HG02588 (cell line): ENCODE results near the gene FBXO7.
A peak's percentile ranks its signal among the peaks of the same experiment; 100 is the strongest.
"Not testable (repeated sequence)": the region's sequence is repeated elsewhere in the genome, so short reads cannot be mapped to it uniquely, and the experiment has no call there.

Source experiments
- ATAC-seq: cut with Tn5 transposase; IDR thresholded peaks from one replicate; pipeline ENCODE4 v1.9.1; 2021; ENCODE audit warnings: mild to moderate bottlenecking, moderate library complexity; ENCODE audit not compliant: unreplicated experiment

FBXO7 gene

DNA sequence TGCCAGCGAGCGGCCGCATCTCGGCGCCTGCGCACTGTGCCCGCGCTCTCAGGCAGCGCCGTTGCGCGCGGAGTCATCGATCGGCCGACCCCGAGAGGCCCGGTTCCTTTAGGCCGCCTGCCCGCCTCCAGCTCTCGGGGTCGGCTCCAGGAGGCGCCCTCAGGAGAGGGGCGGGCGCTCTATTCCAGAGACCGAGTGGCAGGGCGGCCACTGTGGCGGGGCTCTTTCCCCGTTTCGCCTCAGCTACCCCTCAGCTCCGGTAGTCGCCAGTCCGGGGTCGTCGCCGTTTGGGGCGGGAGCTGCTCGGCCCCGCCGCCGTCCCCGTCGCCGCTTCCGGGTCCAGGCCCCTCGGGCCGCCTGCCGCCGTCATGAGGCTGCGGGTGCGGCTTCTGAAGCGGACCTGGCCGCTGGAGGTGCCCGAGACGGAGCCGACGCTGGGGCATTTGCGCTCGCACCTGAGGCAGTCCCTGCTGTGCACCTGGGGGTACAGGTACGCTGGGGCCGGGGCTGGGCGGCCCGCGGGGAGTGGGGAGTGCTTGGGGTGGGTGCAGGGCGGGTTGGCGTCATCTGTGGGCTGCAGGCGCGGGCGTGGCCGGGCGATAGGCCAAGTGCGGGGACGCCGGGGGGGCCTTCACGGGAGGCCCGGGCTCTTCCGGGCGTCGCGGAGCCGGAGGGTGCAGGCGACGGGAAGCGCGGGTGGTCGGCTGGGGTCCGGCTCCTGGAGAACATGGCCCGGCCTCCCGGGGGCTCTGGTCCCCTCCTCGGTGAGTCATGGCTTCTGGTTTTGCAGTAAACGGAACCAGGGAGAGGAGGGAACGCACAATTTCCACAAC is at the start of gene FBXO7:
Gene FBXO7 (plus strand): TSS at position 177 of the 833 bp plus-strand sequence. CDS start 192 bp downstream, at position 369.
- ATAC-seq: peak; percentile 73

DNA sequence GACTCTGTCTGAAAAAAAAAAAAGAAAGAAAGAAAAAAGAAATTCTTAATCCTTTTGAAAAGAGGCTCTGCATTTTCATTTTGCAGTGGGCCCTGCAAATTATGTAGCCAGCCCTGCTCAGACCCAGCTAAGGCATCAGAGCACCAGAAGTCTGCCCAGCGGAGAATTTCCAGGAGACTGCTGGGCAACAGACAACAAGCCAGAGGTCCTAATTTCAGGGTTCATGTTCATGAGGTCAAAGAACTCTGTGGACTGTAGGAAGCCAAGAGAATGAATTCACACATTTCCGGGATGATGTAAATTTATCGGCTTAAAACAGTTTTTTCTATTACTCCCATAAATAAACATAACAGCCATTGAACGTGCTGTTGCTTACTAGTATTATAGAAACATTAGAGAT is 47.7 kb upstream of the FBXO7 start:
- ATAC-seq: no peak

DNA sequence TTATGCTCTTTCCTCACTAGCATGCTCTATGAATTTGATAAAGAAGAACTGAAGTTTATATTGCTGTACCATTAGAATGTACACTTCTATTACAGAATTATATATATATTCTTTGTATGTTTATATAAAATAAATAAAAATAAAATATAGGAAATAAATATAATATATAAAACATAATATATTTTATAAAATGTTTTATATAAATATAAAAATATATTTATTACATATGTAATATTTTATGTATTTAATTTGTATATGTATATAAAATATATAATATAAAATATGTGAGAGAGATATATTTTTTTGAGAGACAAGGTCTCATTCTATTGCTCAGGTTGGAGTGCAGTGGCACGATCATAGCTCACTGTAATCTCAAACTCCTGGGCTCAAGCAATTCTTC is 44.3 kb upstream of the FBXO7 start:
- ATAC-seq: no peak

- ATAC-seq: no peak
These were observed 30.5 kb upstream of the FBXO7 start for GRCh38 chr22:32444068-32444467.

DNA sequence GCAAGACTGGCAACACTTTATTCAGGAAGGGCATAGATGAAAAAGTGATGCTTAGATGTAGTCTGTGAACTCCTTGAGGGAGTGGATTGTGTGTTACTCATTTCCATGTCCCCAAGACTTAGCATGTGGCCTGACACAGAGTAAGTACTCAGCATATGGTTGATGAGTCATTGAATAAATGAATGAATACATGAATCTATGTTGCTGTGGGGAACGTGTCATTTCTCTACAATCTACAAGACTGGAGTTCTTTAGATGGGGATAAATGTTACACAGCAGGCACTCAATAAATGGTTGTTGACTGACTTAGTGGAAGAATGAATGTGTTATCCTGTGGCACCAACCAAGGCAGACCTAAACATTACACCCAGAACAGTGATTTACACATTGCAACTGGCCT is 28.3 kb upstream of the FBXO7 start:
- no peak for ATAC-seq

DNA sequence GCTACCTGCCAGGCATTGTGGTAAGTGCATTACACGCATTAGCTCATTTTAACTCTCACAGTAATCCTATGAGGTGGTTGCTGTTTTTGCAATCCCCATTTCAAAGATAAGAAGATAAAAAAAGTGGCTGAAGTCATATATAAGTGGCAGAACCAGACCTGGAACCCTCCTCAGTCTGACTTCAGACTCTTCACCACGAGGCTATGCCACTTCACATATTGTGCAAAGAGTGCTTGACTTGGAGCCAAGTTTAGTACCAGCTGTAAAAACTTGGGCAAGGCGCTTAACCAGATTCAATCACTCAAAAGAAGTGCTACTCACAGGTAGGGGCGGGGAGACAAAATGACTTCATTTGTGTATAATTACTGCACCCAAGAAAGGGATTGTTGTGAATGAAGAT is 25.6 kb upstream of the FBXO7 start:
- ATAC-seq: no peak

- no peak for ATAC-seq
These were observed 17.6 kb upstream of the FBXO7 start for GRCh38 chr22:32457031-32457430.

GRCh38 chr22:32462452-32462851 is 12.2 kb upstream of the FBXO7 start:
- no peak for ATAC-seq

GRCh38 chr22:32465661-32466060 is 8.9 kb upstream of the FBXO7 start:
- ATAC-seq: no peak

DNA sequence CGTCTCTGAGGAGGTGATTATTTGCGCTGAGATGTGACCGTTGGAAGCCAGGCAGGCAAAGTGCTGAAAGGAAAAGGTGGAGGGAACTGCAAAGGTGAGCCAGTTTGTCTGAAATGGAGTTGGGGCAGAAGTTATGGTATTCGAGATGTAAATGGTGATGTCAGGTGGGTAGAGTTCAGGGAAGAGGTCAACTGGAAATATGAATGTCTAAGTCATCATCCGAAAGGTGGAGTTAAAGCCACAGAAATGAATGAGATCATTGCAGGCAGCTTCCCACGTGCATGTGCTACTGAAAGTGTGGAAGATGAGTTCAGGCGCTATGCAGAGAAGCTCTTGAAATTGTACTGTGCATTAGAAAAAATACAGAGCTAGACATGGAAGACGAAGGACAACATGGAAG is 8.1 kb upstream of the FBXO7 start:
- no peak for ATAC-seq

GRCh38 chr22:32469799-32470212 is 4.8 kb upstream of the FBXO7 start:
- no peak for ATAC-seq

- ATAC-seq: no peak
These were observed 1.1 kb upstream of the FBXO7 start for GRCh38 chr22:32473388-32473952.

GRCh38 chr22:32475468-32476010 is 928 bp downstream of the FBXO7 start:
- ATAC-seq: peak; percentile 21

DNA sequence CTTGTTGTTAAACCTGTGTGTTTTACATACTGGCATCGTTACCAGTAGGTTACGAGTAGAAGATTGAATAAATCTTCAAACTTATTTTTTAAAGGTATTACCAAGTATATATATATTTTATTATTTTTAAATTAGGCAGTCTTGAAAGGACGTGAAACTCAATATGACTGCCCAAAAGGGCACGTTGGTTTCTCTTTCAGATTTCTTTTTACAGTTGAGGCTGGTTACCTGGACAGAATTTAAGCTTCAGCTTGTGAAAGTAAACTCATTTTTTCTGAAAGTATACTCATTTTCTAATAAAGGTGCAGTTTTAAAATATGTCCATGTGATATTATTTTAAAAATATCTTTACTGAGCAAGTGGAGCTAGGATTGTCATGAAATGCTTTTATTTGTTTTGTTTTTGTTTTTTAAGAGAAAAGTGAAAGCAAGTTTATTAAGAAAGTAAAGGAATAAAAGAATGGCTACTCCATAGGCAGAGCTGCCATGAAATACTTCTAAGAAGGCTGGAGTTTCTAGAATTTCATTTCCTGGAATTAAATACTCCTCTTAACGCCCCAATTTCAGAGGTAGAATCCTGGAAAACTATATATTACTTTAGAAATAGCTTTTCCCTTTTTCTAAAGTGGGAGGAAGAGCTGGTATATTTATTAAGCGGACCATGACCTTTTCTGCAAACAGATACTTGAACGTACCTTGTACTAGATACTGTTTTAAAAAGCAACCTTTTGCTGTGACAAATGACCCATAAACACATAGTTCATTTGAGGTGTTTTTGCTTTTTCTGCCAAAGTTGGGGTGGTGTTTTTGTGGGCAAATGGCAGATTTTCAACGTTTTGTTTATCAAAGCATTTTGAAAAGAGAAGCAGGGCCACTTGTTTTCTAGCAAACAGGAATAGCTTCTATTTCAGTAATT is 1.9 kb downstream of the FBXO7 start:
- ATAC-seq: no peak

DNA sequence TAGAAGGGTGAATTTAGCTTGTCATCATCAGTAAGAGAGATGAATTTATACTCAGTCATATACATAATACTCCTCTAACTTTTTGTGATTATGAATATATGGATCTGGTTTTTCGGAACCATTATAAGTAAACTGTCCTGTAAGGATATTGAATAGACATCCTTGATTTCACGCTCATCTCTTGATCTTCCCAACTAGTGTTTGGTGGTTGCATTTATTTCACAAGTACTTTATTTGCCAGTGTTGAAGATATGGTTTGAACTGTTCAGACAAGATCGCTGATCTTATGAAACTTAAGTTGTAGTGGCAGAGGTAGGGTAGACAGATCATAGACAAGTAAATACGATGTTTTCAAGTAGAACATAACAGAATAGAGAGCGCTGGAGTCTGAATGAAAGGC is 3.0 kb downstream of the FBXO7 start:
- ATAC-seq: no peak

- not testable (repeated sequence) for ATAC-seq
These were observed 3.9 kb downstream of the FBXO7 start for GRCh38 chr22:32478552-32478951.

DNA sequence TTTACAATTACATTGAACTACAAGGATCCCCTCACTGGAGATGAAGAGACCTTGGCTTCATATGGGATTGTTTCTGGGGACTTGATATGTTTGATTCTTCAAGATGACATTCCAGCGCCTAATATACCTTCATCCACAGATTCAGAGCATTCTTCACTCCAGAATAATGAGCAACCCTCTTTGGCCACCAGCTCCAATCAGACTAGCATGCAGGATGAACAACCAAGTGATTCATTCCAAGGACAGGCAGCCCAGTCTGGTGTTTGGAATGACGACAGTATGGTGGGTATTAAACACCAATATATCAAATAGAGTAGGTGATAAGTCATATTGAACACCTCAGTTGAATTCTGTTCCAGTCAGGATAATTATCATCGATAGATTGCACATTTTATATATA is 4.4 kb downstream of the FBXO7 start:
- ATAC-seq: no peak

GRCh38 chr22:32480238-32480637 is 5.6 kb downstream of the FBXO7 start:
- ATAC-seq: no peak

DNA sequence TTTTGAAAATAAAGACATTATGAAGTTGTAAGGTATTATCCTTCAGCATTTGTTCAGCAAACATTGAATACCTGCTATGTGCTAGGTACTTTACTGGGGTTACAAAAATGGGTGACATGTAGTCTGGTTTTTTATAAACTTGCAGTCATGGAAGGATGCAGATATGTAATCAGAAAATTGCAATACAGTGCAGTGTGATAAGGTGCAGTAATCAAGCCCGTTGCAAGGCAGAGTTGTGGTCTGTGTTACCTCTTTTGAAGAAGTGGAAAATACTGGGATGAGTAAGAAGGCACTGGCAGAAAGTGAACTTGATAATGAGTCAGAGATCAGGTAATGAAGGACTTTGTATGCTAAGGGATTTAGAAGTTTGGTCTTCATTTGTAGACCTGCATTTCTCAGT is 8.1 kb downstream of the FBXO7 start:
- no peak for ATAC-seq

GRCh38 chr22:32486656-32487390 is 12.2 kb downstream of the FBXO7 start:
- no peak for ATAC-seq

GRCh38 chr22:32487461-32487860 is 12.8 kb downstream of the FBXO7 start:
- ATAC-seq: no peak
